Adipocyte (in vitro differentiated cells): Measurements from ENCODE around the gene GBF1.
A peak's percentile ranks its signal among the peaks of the same experiment; 100 is the strongest.

Source experiments
- DNase-seq: peaks from one replicate; pipeline ENCODE4 v3.0.0-alpha.2; 2015; ENCODE audit warnings: low read depth
- H3K27me3 ChIP-seq: replicated peaks from 2 replicates; pipeline ENCODE4 v1.7.0; 2013; ENCODE audit warnings: mild to moderate bottlenecking, low read length, moderate library complexity; ENCODE audit not compliant: control insufficient read depth, insufficient read depth
- H3K36me3 ChIP-seq: 2 replicates; pipeline ENCODE4 v1.7.0; 2013; ENCODE audit warnings: low read length, mild to moderate bottlenecking, moderate library complexity; ENCODE audit not compliant: control insufficient read depth, insufficient read depth, severe bottlenecking
- H3K4me1 ChIP-seq: 2 replicates; pipeline ENCODE4 v1.7.0; 2013; ENCODE audit warnings: mild to moderate bottlenecking, low read length, moderate library complexity; ENCODE audit not compliant: control insufficient read depth, insufficient read depth
- H3K4me3 ChIP-seq: 2 replicates; pipeline ENCODE4 v1.7.0; 2013; ENCODE audit warnings: mild to moderate bottlenecking, low read length, moderate library complexity
- H3K9ac ChIP-seq: 2 replicates; pipeline ENCODE4 v1.7.0; 2013; ENCODE audit warnings: mild to moderate bottlenecking, low read length, moderate library complexity
- H3K9me3 ChIP-seq: 2 replicates; pipeline ENCODE4 v1.7.0; 2013; ENCODE audit warnings: mild to moderate bottlenecking, low read length, moderate library complexity; ENCODE audit not compliant: control insufficient read depth

The GBF1 gene

GRCh38 chr10:102354451-102354850 lies 109.1 kb downstream of the GBF1 start:
- Histone ChIP-seq H3K9ac (no peak overlapping the region), H3K4me3 (no peak overlapping the region), H3K36me3 (peaks cover 74% of the 10 kb centered on the region), H3K4me1 (no peaks in the 10 kb centered on the region), H3K27me3 (no peaks in the 10 kb centered on the region), H3K9me3 (no peaks in the 10 kb centered on the region)
- DNase-seq: no peak

- H3K9me3 ChIP-seq: no peaks in the 10 kb centered on the region
- no peak for DNase-seq
- peaks cover 86% of the 10 kb centered on the region for H3K36me3 ChIP-seq
These were observed 113.5 kb downstream of the GBF1 start for GRCh38 chr10:102358712-102359382.

GRCh38 chr10:102367441-102367840 lies 122.1 kb downstream of the GBF1 start:
- H3K4me1 ChIP-seq: no peaks in the 10 kb centered on the region
- no peak overlapping the region for H3K9ac ChIP-seq
- no peaks in the 10 kb centered on the region for H3K27me3 ChIP-seq
- H3K36me3 ChIP-seq: peaks cover 92% of the 10 kb centered on the region
- DNase-seq: peak; percentile 11
- H3K9me3 ChIP-seq: no peaks in the 10 kb centered on the region
- H3K4me3 ChIP-seq: no peak overlapping the region

More at GRCh38 chr10:102358712-102359382, 113.5 kb downstream of the GBF1 start:
- Histone ChIP-seq H3K27me3 (no peaks in the 10 kb centered on the region), H3K4me1 (no peaks in the 10 kb centered on the region), H3K9ac (no peak overlapping the region), H3K4me3 (no peak overlapping the region)

- no peak overlapping the region for H3K4me3 ChIP-seq
- H3K36me3 ChIP-seq: peaks cover 92% of the 10 kb centered on the region
- H3K27me3 ChIP-seq: no peaks in the 10 kb centered on the region
- H3K9ac ChIP-seq: no peak overlapping the region
- H3K9me3 ChIP-seq: no peaks in the 10 kb centered on the region
- DNase-seq: no peak
- H3K4me1 ChIP-seq: no peaks in the 10 kb centered on the region
These were observed 122.7 kb downstream of the GBF1 start for GRCh38 chr10:102368077-102368476.

- Histone ChIP-seq H3K4me3 (no peak overlapping the region), H3K27me3 (no peaks in the 10 kb centered on the region), H3K9me3 (no peaks in the 10 kb centered on the region), H3K4me1 (no peaks in the 10 kb centered on the region), H3K36me3 (peaks cover 96% of the 10 kb centered on the region), H3K9ac (no peak overlapping the region)
- DNase-seq: no peak
These were observed 126.0 kb downstream of the GBF1 start for GRCh38 chr10:102371295-102371694.

- DNase-seq: no peak
- H3K9ac ChIP-seq: no peak overlapping the region
- H3K27me3 ChIP-seq: no peaks in the 10 kb centered on the region
- no peak overlapping the region for H3K4me3 ChIP-seq
- H3K9me3 ChIP-seq: no peaks in the 10 kb centered on the region
- no peaks in the 10 kb centered on the region for H3K4me1 ChIP-seq
- peaks cover 90% of the 10 kb centered on the region for H3K36me3 ChIP-seq
These were observed 129.9 kb downstream of the GBF1 start for GRCh38 chr10:102375250-102375649.

GRCh38 chr10:102375867-102376266 lies 130.5 kb downstream of the GBF1 start:
- Histone ChIP-seq H3K9me3 (no peaks in the 10 kb centered on the region), H3K36me3 (peaks cover 90% of the 10 kb centered on the region)

GRCh38 chr10:102376901-102377300 lies 131.6 kb downstream of the GBF1 start:
- H3K36me3 ChIP-seq: peaks cover 92% of the 10 kb centered on the region

More at GRCh38 chr10:102375867-102376266, 130.5 kb downstream of the GBF1 start:
- Histone ChIP-seq H3K27me3 (no peaks in the 10 kb centered on the region), H3K9ac (no peak overlapping the region), H3K4me3 (no peak overlapping the region), H3K4me1 (no peaks in the 10 kb centered on the region)
- no peak for DNase-seq

GRCh38 chr10:102379383-102379782 lies 134.1 kb downstream of the GBF1 start:
- no peaks in the 10 kb centered on the region for H3K4me1 ChIP-seq
- no peak for DNase-seq
- H3K9me3 ChIP-seq: no peaks in the 10 kb centered on the region
- no peaks in the 10 kb centered on the region for H3K27me3 ChIP-seq
- H3K9ac ChIP-seq: no peak overlapping the region
- no peak overlapping the region for H3K4me3 ChIP-seq
- peaks cover 80% of the 10 kb centered on the region for H3K36me3 ChIP-seq

More at GRCh38 chr10:102376901-102377300, 131.6 kb downstream of the GBF1 start:
- Histone ChIP-seq H3K4me3 (no peak overlapping the region), H3K4me1 (no peaks in the 10 kb centered on the region), H3K9me3 (no peaks in the 10 kb centered on the region), H3K27me3 (no peaks in the 10 kb centered on the region), H3K9ac (no peak overlapping the region)
- no peak for DNase-seq

- H3K4me1 ChIP-seq: peaks cover 15% of the 10 kb centered on the region
- no peak overlapping the region for H3K9ac ChIP-seq
- H3K27me3 ChIP-seq: no peaks in the 10 kb centered on the region
- peaks cover 56% of the 10 kb centered on the region for H3K36me3 ChIP-seq
- no peak for DNase-seq
- H3K4me3 ChIP-seq: no peak overlapping the region
- H3K9me3 ChIP-seq: no peaks in the 10 kb centered on the region
These were observed 136.7 kb downstream of the GBF1 start for GRCh38 chr10:102381983-102382382.

- H3K4me3 ChIP-seq: no peak overlapping the region
- no peaks in the 10 kb centered on the region for H3K27me3 ChIP-seq
- peaks cover 51% of the 10 kb centered on the region for H3K36me3 ChIP-seq
- H3K9me3 ChIP-seq: no peaks in the 10 kb centered on the region
- H3K9ac ChIP-seq: no peak overlapping the region
- DNase-seq: no peak
- H3K4me1 ChIP-seq: peaks cover 15% of the 10 kb centered on the region
These were observed 137.5 kb downstream of the GBF1 start for GRCh38 chr10:102382871-102383270.

GRCh38 chr10:102384053-102384452 lies 138.7 kb downstream of the GBF1 start:
- Histone ChIP-seq H3K9ac (no peak overlapping the region), H3K4me3 (no peak overlapping the region), H3K27me3 (no peaks in the 10 kb centered on the region), H3K36me3 (peaks cover 41% of the 10 kb centered on the region), H3K9me3 (no peaks in the 10 kb centered on the region), H3K4me1 (peaks cover 15% of the 10 kb centered on the region)
- no peak for DNase-seq
